HCT116 (cell line): ENCODE measurements around the gene TRIM26. TPM values are rescaled to one million over a fixed set of nuclear protein-coding genes. Genes with fewer than 3 reads are reported as not detected.

ENCODE experiments used
- ATAC-seq: fragments of 200-7000 bp; cut with Tn5 transposase; 2 replicates; pipeline ENCODE4 v1.9.1; 2020; ENCODE audit warnings: mild to moderate bottlenecking, moderate library complexity
- BruUV-seq: library from RNA; stranded (reverse); fragments of 400-500 nt; replicated peaks from 2 replicates; lab custom pipeline; 2021; lab: Mats Ljungman, UMichigan
- CTCF ChIA-PET: fragments of 300-600 bp; sonication (Branson Sonifier 250); formaldehyde crosslinking; loops from one replicate; lab custom pipeline; 2021; ENCODE audit warnings: antibody characterized with exemption; lab: Charles Lee
- POLR2A ChIA-PET: fragments of 300-600, 350-600 bp; sonication (Branson Sonifier 250); formaldehyde crosslinking; loops from one replicate; lab custom pipeline; 2021; ENCODE audit warnings: antibody characterized with exemption; lab: Charles Lee
- RAD21 ChIA-PET, 2 experiments: fragments of 300-600 bp; sonication (Branson Sonifier 250); formaldehyde crosslinking; loops; one replicate each; lab custom pipeline; 2023; ENCODE audit warnings: low total read pairs in 2 of 2; ENCODE audit not compliant: uncharacterized antibody in 2 of 2, unreplicated experiment in 2 of 2, low non-redundant PET in 1 of 2; lab: Charles Lee
- DNase-seq: peaks from one replicate; pipeline ENCODE4 v3.0.0-alpha.2; 2010; ENCODE audit warnings: low read depth, low spot score
- H2AFZ ChIP-seq: fragments of 200-600 bp; shearing (Covaris generic), sonication (generic); 2 replicates; pipeline ENCODE4 v1.6.1; 2017; ENCODE audit warnings: low read depth, mixed run types, mixed read lengths, antibody characterized with exemption, low read length; ENCODE audit not compliant: poor library complexity, severe bottlenecking
- H3K27ac ChIP-seq: 2 replicates; pipeline ENCODE4 v1.5.1; 2012; ENCODE audit warnings: low read depth, low read length
- H3K27me3 ChIP-seq: fragments of 200-600 bp; sonication (generic); 2 replicates; pipeline ENCODE4 v1.6.1; 2016; ENCODE audit warnings: mixed run types, low read length, mixed read lengths; ENCODE audit not compliant: insufficient read depth
- H3K36me3 ChIP-seq, 2 experiments: fragments of 200-500 bp in 1 of 2; fragments of 200-600 bp in 1 of 2; sonication (Bioruptor generic) in 1 of 2; sonication (generic) in 1 of 2; 2 replicates each; pipeline versions ENCODE4 v1.5.1 to v1.6.1; 2014 to 2016; ENCODE audit warnings: low read length in 2 of 2, inconsistent platforms in 1 of 2, mixed read lengths in 1 of 2, mixed run types in 1 of 2; ENCODE audit not compliant: insufficient read depth in 2 of 2, control insufficient read depth in 1 of 2
- H3K4me1 ChIP-seq, 2 experiments: fragments of 200-600 bp in 1 of 2; sonication (generic) in 1 of 2; 2 replicates each; pipeline versions ENCODE4 v1.5.1 to v1.6.1; 2012 to 2017; ENCODE audit warnings: low read length in 2 of 2, inconsistent platforms in 1 of 2, mild to moderate bottlenecking in 1 of 2, mixed read lengths in 1 of 2, mixed run types in 1 of 2, moderate library complexity in 1 of 2; ENCODE audit not compliant: insufficient read depth in 2 of 2, control insufficient read depth in 1 of 2
- H3K4me2 ChIP-seq: fragments of 200-600 bp; sonication (generic); 2 replicates; pipeline ENCODE4 v1.6.1; 2017; ENCODE audit warnings: mixed run types, low read length, mixed read lengths
- H3K4me3 ChIP-seq, 2 experiments: fragments of 200-600 bp in 1 of 2; sonication (generic) in 1 of 2; replicated peaks in 1 of 2; 2 replicates each; pipeline ENCODE4 v1.5.1; 2011 to 2016; ENCODE audit warnings: low read length in 2 of 2, control low read depth in 1 of 2, low read depth in 1 of 2, mild to moderate bottlenecking in 1 of 2, mixed read lengths in 1 of 2, mixed run types in 1 of 2
- H3K79me2 ChIP-seq: fragments of 200-600 bp; sonication (generic); 2 replicates; pipeline ENCODE4 v1.6.1; 2017; ENCODE audit warnings: mild to moderate bottlenecking, mixed run types, low read length, moderate library complexity, mixed read lengths; ENCODE audit not compliant: insufficient read depth
- H3K9ac ChIP-seq: fragments of 200-600 bp; sonication (generic); 2 replicates; pipeline ENCODE4 v1.6.1; 2016; ENCODE audit warnings: low read length, mixed read lengths
- H3K9me2 ChIP-seq: fragments of 200-600 bp; sonication (generic), shearing (Covaris generic); 2 replicates; pipeline ENCODE4 v1.6.1; 2017; ENCODE audit warnings: mixed run types, mild to moderate bottlenecking, moderate library complexity; ENCODE audit not compliant: insufficient read depth
- H3K9me3 ChIP-seq, 2 experiments: fragments of 200-500 bp in 1 of 2; fragments of 200-600 bp in 1 of 2; sonication (Bioruptor generic) in 1 of 2; sonication (generic) in 1 of 2; 2 replicates each; pipeline ENCODE4 v1.6.1; 2014 to 2017; ENCODE audit warnings: low read length in 2 of 2, mixed read lengths in 2 of 2, inconsistent platforms in 1 of 2, low read depth in 1 of 2, mild to moderate bottlenecking in 1 of 2, mixed run types in 1 of 2, moderate library complexity in 1 of 2; ENCODE audit not compliant: control insufficient read depth in 1 of 2, insufficient read depth in 1 of 2
- H4K20me1 ChIP-seq: fragments of 200-600 bp; sonication (generic), shearing (Covaris generic); 2 replicates; pipeline ENCODE4 v1.6.1; 2017; ENCODE audit warnings: mixed run types, mild to moderate bottlenecking, moderate library complexity; ENCODE audit not compliant: insufficient read depth
- ATF3 ChIP-seq: IDR thresholded peaks from 2 replicates; pipeline ENCODE4 v1.6.1; 2012
- CBX3 ChIP-seq: IDR thresholded peaks from 2 replicates; pipeline ENCODE4 v1.6.1; 2012; ENCODE audit warnings: low read depth
- CEBPB ChIP-seq: IDR thresholded peaks from 2 replicates; pipeline ENCODE4 v1.6.1; 2012; ENCODE audit warnings: low read depth
- EGR1 ChIP-seq: IDR thresholded peaks from 2 replicates; pipeline ENCODE4 v1.6.1; 2012; ENCODE audit warnings: low read depth
- ELF1 ChIP-seq: IDR thresholded peaks from 2 replicates; pipeline ENCODE4 v1.6.1; 2012; ENCODE audit warnings: low read depth, borderline replicate concordance
- EZH2 ChIP-seq: fragments of 200-600 bp; sonication (generic); IDR thresholded peaks from 2 replicates; pipeline ENCODE4 v1.6.1; 2017; ENCODE audit warnings: antibody characterized with exemption, mixed run types
- EZH2phosphoT487 ChIP-seq: fragments of 200-600 bp; IDR thresholded peaks from 2 replicates; pipeline ENCODE4 v1.6.1; 2018; ENCODE audit warnings: antibody characterized with exemption, borderline replicate concordance
- FOSL1 ChIP-seq: IDR thresholded peaks from 2 replicates; pipeline ENCODE4 v1.6.1; 2012; ENCODE audit warnings: low read depth
- JUND ChIP-seq: IDR thresholded peaks from 2 replicates; pipeline ENCODE4 v1.6.1; 2012
- POLR2AphosphoS5 ChIP-seq: IDR thresholded peaks from 2 replicates; pipeline ENCODE4 v1.6.1; 2011; ENCODE audit warnings: mild to moderate bottlenecking, low read depth, low read length, moderate library complexity
- RAD21 ChIP-seq: IDR thresholded peaks from 2 replicates; pipeline ENCODE4 v1.6.1; 2012; ENCODE audit warnings: low read depth, mild to moderate bottlenecking
- SIN3A ChIP-seq: IDR thresholded peaks from 2 replicates; pipeline ENCODE4 v1.6.1; 2012; ENCODE audit warnings: low read depth
- SP1 ChIP-seq: IDR thresholded peaks from 2 replicates; pipeline ENCODE4 v1.6.1; 2012; ENCODE audit warnings: low read depth
- SRF ChIP-seq: IDR thresholded peaks from 2 replicates; pipeline ENCODE4 v1.6.1; 2012; ENCODE audit warnings: low read depth
- TCF7L2 ChIP-seq: IDR thresholded peaks from 2 replicates; pipeline ENCODE4 v1.7.0; 2011; ENCODE audit warnings: borderline replicate concordance, inconsistent platforms; ENCODE audit not compliant: insufficient read depth, insufficient read length; ENCODE audit errors: extremely low read depth
- YY1 ChIP-seq: IDR thresholded peaks from 2 replicates; pipeline ENCODE4 v1.6.1; 2011; ENCODE audit warnings: low read length, low read depth, moderate library complexity, mild to moderate bottlenecking; ENCODE audit not compliant: insufficient replicate concordance; ENCODE audit errors: extremely low read depth
- ZBTB33 ChIP-seq: IDR thresholded peaks from 2 replicates; pipeline ENCODE4 v1.6.1; 2011; ENCODE audit warnings: mild to moderate bottlenecking, low read length, moderate library complexity; ENCODE audit not compliant: insufficient replicate concordance; ENCODE audit errors: extremely low read depth
- ZNF274 ChIP-seq: fragments of 200-500 bp; sonication (Bioruptor generic); IDR thresholded peaks from 2 replicates; pipeline ENCODE4 v1.6.1; 2014; ENCODE audit warnings: mild to moderate bottlenecking, low read depth, low read length, inconsistent platforms
- intact Hi-C: fragments of 100-400 bp; cut with micrococcal nuclease; formaldehyde crosslinking; loops from 2 replicates; pipeline ENCODE4 v1.10.0; 2022
- total RNA-seq: library from RNA; stranded (reverse); gene quantifications from one replicate; pipeline ENCODE4 v1.2.1, GENCODE V29; 2021; ENCODE audit not compliant: unreplicated experiment

Gene TRIM26
- total RNA-seq, 1 experiment from 2014 or later, result 32.2 TPM

GRCh38 chr6:30136570-30137286 lies 76.5 kb downstream of the TRIM26 start:
- no peaks in the 10 kb centered on the region for H4K20me1 ChIP-seq
- no peaks in the 10 kb centered on the region for H3K36me3 ChIP-seq
- H3K79me2 ChIP-seq, result no peaks in the 10 kb centered on the region
- ChIA-PET RAD21 (no interaction called here), CTCF (no interaction called here), POLR2A (no interaction called here)
- no peak for DNase-seq
- TF ChIP-seq SP1, result no peak
- no peak for TF ChIP-seq ELF1
- no peak for TF ChIP-seq ZNF274
- TF ChIP-seq EZH2, result no peak
- no peak for TF ChIP-seq EZH2phosphoT487
- TF ChIP-seq CEBPB, result no peak
- H3K9me3 ChIP-seq, result no peaks in the 10 kb centered on the region
- no peaks in the 10 kb centered on the region for H3K9me2 ChIP-seq
- H3K9ac ChIP-seq, result no peak overlapping the region
- intact Hi-C loops, result no loop called here
- H2AFZ ChIP-seq, result no peak overlapping the region
- H3K27me3 ChIP-seq, result no peaks in the 10 kb centered on the region
- peaks cover 0 to 4% of the 10 kb centered on the region in 2 experiments; a peak in 1 of 4 replicates for H3K4me1 ChIP-seq
- no peak for ATAC-seq
- no peak overlapping the region for H3K27ac ChIP-seq
- H3K4me2 ChIP-seq, result no peak overlapping the region
- BruUV-seq, result no TSS peak
- no peak overlapping the region for H3K4me3 ChIP-seq

GRCh38 chr6:30135757-30136156 lies 77.4 kb downstream of the TRIM26 start, which contains the start of gene TRIM40:
TSS of gene TRIM40 (plus strand) at chr6:30136140. CDS start at chr6:30137037, 897 bp downstream.
- POLR2A ChIA-PET, result no interaction called here
- Histone ChIP-seq H2AFZ (no peak within 1 kb of the TSS), H3K9me3 (no peaks in the 10 kb centered on the region), H3K9ac (no peak within 1 kb of the TSS), H3K27ac (no peak within 1 kb of the TSS), H3K4me3 (no peak within 1 kb of the TSS), H3K4me2 (no peak within 1 kb of the TSS), H3K36me3 (no peaks in the 10 kb centered on the region), H4K20me1 (no peaks in the 10 kb centered on the region), H3K4me1 (peaks cover 1 to 7% of the 10 kb centered on the region in 2 experiments; a peak in 3 of 4 replicates), H3K27me3 (no peaks in the 10 kb centered on the region), H3K79me2 (no peaks in the 10 kb centered on the region), H3K9me2 (no peaks in the 10 kb centered on the region)
- RAD21 ChIA-PET, result no interaction called here
- ATAC-seq (no peak), DNase-seq (no peak)
- BruUV-seq, result no TSS peak
- intact Hi-C loops, result no loop called here
- CTCF ChIA-PET, result no interaction called here
- no peak for TF ChIP-seq EGR1
- no peak for TF ChIP-seq EZH2phosphoT487
- no peak for TF ChIP-seq CEBPB
- no peak for TF ChIP-seq SP1
- no peak for TF ChIP-seq SIN3A
- no peak for TF ChIP-seq POLR2AphosphoS5
- TF ChIP-seq ELF1, result no peak
- TF ChIP-seq CBX3, result no peak
- TF ChIP-seq SRF, result no peak
- TF ChIP-seq ATF3, result no peak
- no peak for TF ChIP-seq EZH2
- TF ChIP-seq RAD21, result no peak
- no peak for TF ChIP-seq JUND
- no peak for TF ChIP-seq YY1
- no peak for TF ChIP-seq TCF7L2
- no peak for TF ChIP-seq ZBTB33
- TF ChIP-seq FOSL1, result no peak
